HT1080 (cell line): ENCODE results near the gene ZNF628. TPM values are rescaled to one million over a fixed set of nuclear protein-coding genes. Genes with fewer than 3 reads are reported as not detected.
"Not testable (repeated sequence)": the region's sequence is repeated elsewhere in the genome, so short reads cannot be mapped to it uniquely, and the experiment has no call there.

Source experiments
- DNase-seq: peaks from one replicate; pipeline ENCODE4 v3.0.0-alpha.2; 2015; ENCODE audit warnings: low read depth
- total RNA-seq: library from RNA; depleted of rRNA; stranded (reverse); fragments of >200 nt; shearing (Covaris generic); gene quantifications from 2 replicates; pipeline ENCODE4 v1.2.3, GENCODE V29; 2014

ZNF628 gene
- total RNA-seq, 1 experiment from 2014 or later, result 4.6 TPM

DNA sequence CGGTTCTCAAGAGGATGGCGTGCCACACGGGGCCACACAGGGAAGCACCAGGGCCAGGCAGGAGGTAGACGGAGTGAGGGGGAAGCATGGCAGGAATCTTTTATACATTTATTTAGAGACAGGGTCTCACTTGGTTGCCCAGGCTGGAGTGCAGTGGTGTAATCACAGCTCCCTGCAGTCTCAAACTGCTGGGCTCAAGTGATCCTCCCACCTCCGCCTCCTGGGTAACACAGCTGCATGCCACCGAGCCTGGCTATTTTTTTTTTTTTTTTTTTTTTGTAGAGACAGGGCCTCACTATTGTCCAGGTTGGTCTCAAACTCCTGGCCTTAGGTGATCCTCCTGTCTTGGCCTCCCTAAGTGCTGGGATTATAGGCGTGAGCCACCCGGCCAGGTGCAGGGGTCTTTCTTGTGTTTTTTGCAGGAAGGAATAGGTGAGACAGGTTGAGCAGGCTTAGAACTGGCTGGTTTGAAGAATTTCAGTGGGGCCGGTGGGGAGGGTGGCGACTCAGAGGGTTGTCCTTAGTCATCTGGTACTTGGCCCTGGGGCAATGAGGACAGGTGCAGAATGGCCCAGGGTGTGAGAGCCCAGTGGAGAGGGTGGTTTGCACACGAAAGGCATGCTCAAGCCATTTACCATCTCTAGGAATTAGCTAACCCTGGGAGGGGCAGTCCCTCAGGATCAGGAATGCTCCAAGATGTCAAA lies 19.4 kb downstream of the ZNF628 start:
- no peak for DNase-seq

DNA sequence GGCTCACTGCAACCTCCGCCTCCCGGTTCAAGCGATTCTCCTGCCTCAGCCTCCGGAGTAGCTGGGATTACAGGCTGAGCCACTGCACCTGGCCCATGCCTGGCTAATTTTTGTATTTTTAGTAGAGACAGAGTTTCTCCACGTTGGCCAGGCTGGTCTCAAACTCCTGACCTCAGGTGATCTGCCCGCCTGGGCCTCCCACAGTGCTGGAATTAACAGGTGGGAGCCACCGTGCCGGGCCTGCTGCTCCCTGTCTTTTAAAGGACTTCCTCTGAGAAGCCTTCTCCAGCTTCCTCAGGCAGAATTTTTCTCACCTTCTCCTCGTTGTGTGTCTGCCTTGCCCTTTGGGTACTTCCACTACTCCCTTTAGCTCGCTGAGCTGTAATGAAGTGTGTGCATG lies 20.4 kb downstream of the ZNF628 start:
- DNase-seq, result not testable (repeated sequence)

DNA sequence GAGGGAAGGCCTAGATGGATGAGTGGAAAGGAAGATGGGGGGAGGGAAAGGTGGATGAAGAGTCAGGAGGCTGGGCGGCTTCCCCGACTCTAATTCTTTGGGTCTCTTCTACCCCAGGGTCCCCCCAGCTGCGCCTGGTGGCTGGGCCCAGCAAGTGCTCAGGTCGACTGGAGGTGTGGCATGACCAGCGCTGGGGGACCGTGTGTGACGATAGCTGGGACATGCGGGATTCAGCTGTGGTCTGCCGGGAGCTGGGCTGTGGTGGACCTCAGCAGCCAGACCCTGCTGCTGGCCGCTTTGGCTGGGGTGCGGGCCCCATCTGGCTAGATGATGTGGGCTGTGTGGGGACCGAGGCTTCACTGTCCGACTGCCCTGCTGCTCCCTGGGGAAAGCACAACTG lies 21.3 kb downstream of the ZNF628 start:
- no peak for DNase-seq

DNA sequence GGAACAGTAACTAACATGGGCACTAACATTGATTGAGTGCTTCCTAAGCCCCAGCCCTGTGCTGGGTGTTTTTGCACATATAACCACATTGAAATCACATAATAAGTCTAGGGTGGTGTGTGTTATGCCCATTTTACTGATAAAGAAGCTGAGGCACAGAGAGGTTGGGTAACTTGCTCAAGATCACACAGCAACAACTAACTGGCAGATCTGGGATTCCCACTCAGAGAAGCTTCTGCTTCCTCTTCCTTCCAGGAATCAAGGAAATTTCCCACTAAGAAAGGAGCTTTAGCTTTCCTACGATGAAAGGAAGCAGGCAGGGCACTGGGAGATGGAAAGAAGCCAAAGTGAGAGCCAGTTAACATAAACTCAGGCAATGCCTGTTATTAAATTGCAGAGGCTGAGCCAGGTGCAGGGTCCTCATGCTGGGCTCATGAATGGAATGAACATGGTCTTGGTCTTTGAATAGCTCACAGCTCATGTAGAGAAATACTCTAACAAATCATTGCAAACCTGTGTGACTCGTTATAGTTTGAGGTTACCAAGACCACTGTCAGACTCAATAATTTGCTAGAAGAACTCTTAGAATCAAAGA lies 21.9 kb downstream of the ZNF628 start:
- no peak for DNase-seq

DNA sequence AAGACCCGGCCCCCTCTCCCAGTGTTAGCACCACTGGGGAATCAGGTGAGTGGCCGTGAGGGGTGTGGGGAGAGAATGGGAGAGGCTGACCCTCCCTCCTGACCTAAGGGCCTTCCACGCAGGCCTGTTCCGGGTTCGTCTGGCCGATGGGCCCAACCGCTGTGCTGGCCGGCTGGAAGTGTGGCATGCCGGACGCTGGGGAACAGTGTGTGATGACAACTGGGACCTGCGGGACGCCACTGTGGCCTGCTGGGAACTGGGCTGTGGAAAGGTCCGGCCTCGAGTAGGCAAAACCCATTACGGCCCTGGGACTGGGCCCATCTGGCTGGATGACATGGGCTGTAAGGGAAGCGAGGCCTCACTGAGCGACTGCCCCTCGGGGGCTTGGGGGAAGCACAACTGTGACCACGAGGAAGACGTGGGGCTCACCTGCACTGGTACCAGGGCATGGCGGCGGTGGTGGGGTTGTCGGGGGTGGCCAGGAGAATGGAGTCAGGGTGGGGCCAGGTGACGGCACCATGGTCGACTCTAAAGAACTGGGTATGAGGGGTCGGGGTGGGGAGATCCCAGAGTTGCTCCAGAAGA lies 24.0 kb downstream of the ZNF628 start:
- no peak for DNase-seq

DNA sequence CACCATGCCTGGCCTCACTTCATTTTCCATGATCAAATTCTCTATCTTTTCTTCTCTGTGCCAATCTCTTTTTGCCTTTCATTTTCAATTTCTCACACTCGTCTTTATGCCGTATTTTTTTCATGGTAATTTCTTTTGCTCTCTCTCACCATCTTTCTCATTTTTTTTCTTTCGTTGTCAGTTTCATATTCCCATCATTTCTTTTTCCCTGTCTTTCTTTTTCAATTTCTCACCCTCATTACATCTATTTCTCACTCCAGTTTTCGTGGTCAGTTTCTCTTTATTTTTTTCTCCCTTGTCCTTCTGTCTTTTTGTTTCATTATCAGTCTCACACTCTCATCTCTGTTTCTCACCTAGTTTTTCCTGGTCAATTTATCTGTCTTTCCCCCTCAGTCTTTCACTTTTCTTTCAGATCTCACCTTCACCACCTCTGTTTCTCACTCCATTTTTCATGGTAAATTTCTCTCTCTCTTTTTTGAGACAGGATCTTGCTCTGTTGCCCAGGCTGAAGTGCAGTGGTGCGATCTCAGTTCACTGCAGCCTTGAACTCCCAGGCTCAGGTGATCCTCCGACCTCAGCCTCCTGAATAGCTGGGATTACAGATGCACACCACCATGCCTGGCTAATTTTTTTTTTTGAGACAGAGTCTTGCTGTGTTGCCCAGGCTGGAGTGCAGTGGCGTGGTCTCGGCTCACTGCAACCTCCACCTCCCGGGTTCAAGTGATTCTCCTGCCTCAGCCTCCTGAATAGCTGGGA lies 26.0 kb downstream of the ZNF628 start:
- DNase-seq, result no peak

DNA sequence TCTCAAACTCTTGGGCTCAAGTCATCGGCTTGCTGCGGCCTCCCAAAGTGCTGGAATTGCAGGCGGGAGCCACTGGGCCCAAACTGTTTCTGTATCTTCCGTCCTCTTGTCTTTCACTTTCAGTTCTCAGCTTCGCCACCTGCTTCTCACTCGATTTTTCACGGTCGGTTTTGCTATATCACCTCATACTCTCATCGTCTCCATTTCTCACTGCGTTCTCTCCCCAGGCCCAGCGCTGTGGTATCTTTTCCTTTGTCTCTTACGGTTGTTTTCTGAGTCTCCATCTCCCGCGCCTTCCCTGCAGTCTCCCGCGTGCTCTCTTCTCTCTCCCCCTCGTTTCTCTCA lies 26.7 kb downstream of the ZNF628 start:
- no peak for DNase-seq

DNA sequence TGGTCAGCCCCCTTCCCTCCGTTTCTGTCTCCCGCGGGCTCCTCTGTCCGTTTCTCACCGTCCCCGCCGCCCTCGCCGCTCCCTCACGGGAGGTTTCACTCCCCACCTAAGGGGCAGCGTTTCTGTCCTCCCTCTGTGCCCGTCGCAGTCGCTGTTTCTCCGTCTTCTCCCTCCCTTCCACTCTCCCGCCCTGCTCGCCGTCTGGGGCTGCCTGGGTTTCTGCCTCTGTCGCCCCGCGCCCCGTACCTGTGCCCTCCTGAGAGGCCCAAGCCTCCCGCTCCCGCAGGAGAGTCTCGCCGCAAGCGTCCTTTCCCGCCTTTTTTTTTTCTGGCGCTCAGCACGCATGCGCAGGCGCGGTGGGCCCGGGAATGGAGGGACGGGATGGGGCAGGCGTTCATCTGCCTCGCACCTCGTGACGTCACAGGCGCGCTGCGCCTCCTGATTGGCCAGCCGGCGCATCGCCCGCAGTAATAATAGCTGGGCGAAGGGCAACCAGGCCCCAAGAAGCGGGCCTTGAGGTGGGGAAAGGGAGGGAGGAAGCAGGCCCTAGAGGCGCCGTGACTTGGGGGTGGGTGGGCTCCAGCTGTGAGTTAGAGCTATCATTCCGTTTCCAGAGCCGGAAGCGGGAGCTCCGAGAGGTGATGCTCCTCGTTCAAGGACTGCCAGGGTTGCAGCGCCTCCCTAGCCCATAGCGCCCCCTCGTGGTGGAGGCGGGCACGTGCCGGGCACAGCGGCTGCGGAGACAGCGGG lies 27.3 kb downstream of the ZNF628 start:
- DNase-seq, result peak; percentile 83

DNA sequence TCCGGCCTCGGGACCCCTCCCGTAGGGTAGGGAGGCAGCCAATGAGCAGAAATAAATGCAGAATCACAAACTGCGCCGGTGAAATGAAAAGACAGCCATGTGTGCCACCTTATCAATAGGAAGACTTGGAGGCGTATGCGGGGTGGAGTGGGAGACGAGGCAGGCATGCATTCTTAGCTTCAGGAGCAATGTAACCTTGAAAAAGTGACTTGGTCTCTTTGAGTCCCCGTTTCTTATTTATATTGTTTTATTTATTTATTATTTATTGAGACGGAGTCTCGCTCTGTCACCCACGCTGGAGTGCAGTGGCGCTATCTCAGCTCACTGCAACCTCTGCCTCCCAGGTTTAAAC lies 27.8 kb downstream of the ZNF628 start:
- DNase-seq, result no peak

DNA sequence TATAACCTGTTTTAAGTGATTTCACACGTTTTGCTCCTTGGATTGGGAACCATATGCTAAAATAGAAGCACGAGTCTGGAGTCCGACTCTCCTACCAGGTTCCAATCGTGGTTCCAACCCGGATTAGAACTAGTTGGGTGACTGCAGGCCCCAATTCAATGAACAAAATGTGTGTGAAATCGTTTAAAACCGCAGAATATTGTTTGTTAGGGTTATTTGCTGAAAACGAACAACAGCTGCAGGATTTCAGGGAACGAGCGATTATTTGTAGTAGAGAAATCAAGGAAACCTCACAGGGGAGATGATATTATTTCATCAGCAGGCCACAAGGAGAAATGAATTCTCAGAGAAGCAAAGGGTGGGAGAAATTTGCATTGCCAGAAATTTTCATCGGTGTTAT lies 28.6 kb downstream of the ZNF628 start:
- no peak for DNase-seq

DNA sequence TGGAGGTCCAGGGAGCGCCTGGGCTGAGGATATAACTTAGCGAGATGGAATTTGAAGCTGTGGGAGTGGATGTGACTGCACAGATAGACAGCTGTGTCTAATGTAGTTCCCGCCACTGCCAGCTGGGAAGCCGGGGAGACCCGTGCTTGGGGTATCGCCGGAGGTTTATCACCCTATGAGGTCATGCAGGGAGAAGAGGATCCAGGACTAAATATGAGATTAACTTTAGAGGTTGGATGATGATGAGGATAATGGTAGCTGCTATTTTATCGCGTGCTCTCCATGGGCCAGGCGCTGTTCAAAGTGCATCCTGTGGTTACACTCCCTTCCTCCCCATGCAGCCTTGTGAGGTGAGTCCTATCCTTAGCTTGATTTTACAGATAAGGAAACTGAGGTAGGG lies 31.7 kb downstream of the ZNF628 start:
- DNase-seq, result no peak

DNA sequence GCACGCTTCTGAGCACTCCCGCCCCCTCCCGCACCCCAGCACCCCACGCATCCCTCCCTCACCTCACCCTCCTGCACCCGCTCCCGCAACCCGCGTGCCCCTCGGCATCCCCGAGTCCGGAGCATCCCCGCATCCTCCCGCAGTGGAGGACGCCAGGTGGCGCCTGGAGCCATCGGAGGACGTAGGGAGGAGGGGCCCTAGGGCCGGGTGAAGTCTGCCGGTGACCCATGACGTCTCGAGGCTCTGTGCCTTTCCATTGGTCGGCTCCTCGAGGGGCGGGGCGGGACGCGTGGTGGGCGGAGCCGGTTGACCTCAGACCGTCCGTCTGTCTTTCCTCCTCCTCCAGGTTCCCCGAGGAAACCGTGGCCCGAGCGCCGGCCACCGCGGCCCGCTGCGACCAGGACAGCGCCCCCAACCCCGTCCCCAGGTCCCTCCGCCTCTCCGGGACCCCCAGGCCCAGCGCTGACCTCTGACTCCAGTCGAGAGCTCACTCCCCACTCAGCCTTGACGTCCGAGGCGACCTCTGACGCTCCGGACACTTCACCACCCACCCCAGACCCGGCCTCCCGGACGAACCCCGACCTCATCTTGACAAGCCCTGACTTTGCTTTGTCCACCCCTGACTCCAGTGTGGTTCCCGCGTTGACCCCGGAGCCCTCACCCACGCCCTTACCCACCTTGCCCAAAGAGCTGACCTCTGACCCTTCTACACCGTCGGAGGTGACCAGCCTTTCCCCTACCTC lies 40.6 kb downstream of the ZNF628 start:
- DNase-seq, result peak; percentile 86

DNA sequence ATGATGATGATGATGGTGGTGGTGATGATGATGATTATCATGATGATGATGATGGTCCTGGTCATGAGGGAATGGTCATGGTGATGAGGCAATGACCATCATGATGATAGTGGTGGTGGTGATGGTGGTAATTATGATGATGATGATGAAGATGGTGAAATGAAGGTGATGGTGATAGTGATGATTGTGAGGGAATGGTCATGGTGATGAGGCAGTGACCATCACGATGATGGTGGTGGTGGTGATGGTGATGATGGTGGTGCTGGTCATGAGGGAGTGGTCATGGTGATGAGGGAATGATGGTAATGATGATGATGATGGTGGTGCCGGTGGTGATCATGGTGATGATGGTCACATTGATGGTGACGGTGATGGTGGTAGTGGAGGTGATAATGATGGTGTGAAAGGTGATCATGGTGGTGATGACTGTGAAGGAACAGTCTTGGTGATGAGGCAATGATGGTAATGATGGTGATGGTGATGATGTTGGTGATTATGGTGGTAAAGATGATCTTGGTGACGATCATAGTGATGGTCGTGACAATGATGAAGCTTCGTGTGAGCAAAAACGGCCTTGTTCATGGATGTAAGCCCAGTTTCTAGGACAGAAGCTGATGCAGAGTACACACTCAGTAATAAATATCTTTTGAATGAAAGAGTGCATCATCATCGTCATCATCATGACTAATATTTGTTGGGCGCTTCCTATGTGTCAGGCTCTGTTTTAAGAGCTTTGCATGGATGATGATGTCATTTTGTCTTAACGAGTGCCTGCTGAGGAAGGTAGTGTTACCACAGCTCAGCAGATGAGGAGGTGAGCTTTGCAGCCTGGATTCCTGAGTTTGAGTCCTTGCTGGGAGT lies 43.3 kb downstream of the ZNF628 start:
- peak; percentile 85 for DNase-seq

DNA sequence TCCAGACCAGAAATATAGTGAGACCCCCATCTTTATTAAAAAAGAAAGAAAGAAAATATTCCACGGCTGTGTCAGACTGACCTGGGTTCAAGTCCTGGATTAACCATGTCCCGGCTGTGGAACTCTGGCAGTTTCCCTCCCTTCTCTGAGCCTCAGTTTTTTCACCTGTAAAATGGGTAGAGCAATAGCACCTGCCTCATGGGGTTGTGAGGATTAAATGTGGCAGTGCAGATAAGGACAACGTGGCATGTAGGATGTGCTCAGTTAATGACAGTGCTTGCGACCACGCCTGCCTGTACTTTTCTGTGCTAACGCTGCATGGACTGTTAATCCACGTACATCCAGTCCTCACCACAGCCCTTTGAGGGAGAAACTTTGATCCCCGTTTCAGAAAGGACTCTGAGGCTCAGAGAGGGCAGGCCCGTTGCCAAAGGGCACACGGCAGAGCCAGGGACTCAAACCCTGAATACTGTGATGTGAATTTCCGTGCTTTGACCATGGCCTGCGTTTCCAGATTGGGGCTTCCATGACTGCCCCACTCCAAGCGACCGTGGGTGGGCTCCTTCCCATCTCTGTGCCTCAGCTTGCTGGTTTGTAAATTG lies 44.4 kb downstream of the ZNF628 start:
- DNase-seq, result no peak

DNA sequence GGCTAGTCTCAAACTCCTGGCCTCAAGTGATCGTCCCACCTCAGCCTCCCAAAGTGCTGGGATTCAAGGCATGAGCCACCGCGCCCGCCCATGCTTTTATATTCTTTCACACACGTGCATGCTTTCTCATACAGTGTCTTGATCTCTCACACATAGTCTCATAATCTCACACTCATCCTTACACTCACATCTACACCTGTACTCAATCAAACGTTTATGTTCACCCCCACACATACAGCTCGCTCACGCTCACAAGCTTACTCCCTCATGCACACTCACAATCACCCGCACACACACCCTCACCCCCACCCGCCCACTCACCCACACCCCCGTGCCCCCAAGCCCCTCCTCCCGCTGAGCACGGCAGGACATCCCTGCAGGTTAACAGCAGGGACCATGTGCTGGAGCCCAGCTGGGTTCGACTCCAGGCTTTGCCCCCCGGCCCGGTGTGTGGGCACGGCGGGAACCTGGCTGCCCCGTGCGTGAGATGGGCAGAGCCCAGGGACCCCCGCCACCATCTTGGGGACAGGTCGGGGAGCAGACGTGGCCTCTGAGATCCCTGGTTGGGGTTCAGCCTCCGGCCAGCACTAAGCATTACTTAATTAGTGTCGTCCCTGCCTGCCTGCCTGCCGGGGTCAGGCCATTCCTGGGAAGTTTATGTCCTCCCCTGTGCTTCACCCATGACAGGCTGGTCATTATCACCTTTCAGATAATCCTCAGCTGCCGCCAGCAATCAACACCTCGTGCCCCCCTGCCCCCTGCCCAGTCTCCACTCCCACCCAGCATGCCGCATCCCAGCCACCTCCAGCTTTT lies 49.1 kb downstream of the ZNF628 start:
- no peak for DNase-seq

DNA sequence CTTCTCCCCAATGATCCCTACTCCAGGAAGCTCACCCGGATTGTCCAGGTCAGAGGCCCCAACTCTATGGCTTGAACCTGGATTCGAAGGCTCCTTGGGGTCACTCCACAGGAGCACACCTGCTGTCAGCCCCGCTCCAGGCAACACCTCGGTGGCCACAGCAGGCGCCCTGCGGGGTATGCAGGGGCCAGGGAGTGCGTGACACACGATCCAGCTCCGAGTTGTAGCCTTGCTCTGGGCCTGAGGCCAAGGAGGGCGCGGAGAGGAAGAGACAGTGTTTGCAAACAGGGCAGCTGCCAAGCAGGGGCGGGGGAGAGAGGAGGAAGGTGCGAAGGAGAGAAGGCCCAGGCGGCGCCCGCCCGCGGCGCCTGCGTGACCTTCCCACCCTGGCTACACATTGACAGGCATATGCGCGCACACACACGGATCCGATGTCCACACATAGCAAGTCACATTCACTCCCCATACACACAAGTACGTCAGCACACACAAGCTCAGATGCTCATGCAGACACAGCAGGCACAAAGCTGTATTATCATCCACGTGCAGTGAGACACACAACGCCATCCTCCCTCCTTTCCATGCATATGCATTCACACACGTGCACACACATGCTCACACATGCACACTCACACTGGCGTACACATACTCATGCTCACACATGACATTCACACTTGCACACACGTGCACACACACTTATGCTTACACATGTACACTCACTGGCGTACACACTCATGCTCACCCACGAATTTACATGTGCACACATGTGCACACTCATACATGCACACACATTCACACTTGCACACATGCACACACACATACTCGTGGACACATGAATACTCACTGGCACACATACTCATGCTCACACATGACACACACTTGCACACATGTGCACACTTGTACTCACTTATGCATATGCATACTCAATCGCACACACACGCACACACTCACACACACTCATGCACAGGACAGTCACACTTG lies 50.1 kb downstream of the ZNF628 start:
- DNase-seq, result peak; percentile 36

DNA sequence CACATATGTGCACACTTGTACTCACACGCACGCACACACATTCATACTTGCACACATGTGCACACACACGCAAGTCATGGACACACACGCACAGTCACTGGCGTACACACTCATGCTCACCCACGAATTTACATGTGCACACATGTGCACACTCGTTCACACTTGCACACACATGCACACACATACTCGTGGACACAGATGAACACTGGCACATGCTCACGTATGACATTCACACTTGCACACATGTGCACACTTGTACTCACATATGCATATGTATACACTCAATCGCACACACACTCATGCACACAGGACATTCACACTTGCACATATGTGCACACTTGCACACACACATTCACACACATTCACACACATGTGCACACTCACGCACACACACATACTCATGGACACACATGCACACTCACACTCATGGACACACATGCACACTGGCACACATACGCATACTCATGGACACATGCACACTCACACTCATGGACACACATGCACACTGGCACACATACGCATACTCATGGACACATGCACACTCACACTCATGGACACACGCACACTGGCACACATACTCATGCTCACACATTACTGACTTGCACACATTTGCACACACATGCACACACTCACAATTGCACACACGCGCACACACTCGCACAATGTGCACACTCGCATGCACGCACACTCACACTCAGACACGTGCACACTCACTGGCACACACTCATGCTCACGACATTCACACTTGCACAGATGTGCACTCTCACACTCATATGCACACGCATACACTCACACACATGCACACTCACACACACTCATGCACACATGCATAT lies 51.0 kb downstream of the ZNF628 start:
- no peak for DNase-seq
